Thymus (tissue), 11 donors: ENCODE measurements around the gene PSMA5. TPM values are rescaled to one million over a fixed set of nuclear protein-coding genes. Genes with fewer than 3 reads are reported as not detected.

Source experiments
- DNase-seq, 9 donors: peaks; one replicate each; pipeline ENCODE4 v3.0.0-alpha.2; 2013; ENCODE audit warnings: low spot score in 9 of 9, low read depth in 6 of 9, missing footprints in 1 of 9
- H3K27ac ChIP-seq, 2 donors: one replicate each; pipeline ENCODE4 v1.5.1; 2013; ENCODE audit warnings: control low read depth in 1 of 2, low read depth in 1 of 2, low read length in 1 of 2, mild to moderate bottlenecking in 1 of 2, moderate library complexity in 1 of 2
- H3K27me3 ChIP-seq, 2 donors: one replicate each; pipeline ENCODE4 v1.5.1; 2013; ENCODE audit warnings: low read length in 1 of 2; ENCODE audit not compliant: control insufficient read depth in 2 of 2, insufficient read depth in 1 of 2
- H3K36me3 ChIP-seq, 2 donors: one replicate each; pipeline ENCODE4 v1.5.1; 2013; ENCODE audit warnings: low read length in 1 of 2, mild to moderate bottlenecking in 1 of 2, moderate library complexity in 1 of 2; ENCODE audit not compliant: control insufficient read depth in 2 of 2, insufficient read depth in 2 of 2
- H3K4me1 ChIP-seq, 2 donors: one replicate each; pipeline ENCODE4 v1.5.1; 2013; ENCODE audit warnings: low read length in 2 of 2; ENCODE audit not compliant: control insufficient read depth in 2 of 2, insufficient read depth in 2 of 2
- H3K4me3 ChIP-seq, 2 donors: one replicate each; pipeline ENCODE4 v1.5.1; 2013; ENCODE audit warnings: low read length in 2 of 2, control low read depth in 1 of 2, mild to moderate bottlenecking in 1 of 2
- H3K9me3 ChIP-seq, 2 donors: one replicate each; pipeline ENCODE4 v1.5.1; 2013; ENCODE audit warnings: low read length in 1 of 2, mild to moderate bottlenecking in 1 of 2; ENCODE audit not compliant: control insufficient read depth in 2 of 2, insufficient read depth in 1 of 2
- WGBS: extraction: QIAGEN DNeasy Blood & Tissue Kit; methylation state at CpG from one replicate; pipeline ENCODE4 v1.1.7; 2013; 5-methylcytosine and 5-hydroxymethylcytosine counted together
- polyA plus RNA-seq: library from polyadenylated mRNA; stranded (reverse); fragments of 200-250 nt; gene quantifications from one replicate; pipeline ENCODE4 v1.2.3, GENCODE V29; 2013
- total RNA-seq: library from RNA; stranded (reverse); fragments of 120-200 nt; gene quantifications from one replicate; pipeline ENCODE4 v1.2.4, GENCODE V29; 2013
- donor health status: healthy.

PSMA5 gene
- total and polyA plus RNA-seq, 2 donors = 72.3 to 144 TPM

GRCh38 chr1:109371341-109371739 lies 54.9 kb downstream of the PSMA5 start:
- no peak for DNase-seq
- Histone ChIP-seq H3K4me1 (peaks cover 0 to 12% of the 10 kb centered on the region in 2 donors), H3K27me3 (no peaks in the 10 kb centered on the region), H3K9me3 (no peaks in the 10 kb centered on the region), H3K4me3 (no peak overlapping the region), H3K36me3 (no peaks in the 10 kb centered on the region), H3K27ac (no peak overlapping the region)
- WGBS = 91% methylated on average over 4 of the region's 4 CpGs

- Histone ChIP-seq H3K27me3 (no peaks in the 10 kb centered on the region), H3K9me3 (no peaks in the 10 kb centered on the region), H3K4me3 (no peak overlapping the region), H3K4me1 (peaks cover 0 to 12% of the 10 kb centered on the region in 2 donors), H3K27ac (peak overlapping the region in 1 of 2 donors; percentile 18), H3K36me3 (no peaks in the 10 kb centered on the region)
- no peak for DNase-seq
- WGBS = 13% methylated on average over 7 of the region's 7 CpGs
These were observed 55.4 kb downstream of the PSMA5 start for GRCh38 chr1:109370712-109371340.

GRCh38 chr1:109369167-109369746 lies 57.0 kb downstream of the PSMA5 start:
- WGBS = 82% methylated on average over 6 of the region's 6 CpGs
- H3K4me1 ChIP-seq = peaks cover 0 to 12% of the 10 kb centered on the region in 2 donors

GRCh38 chr1:109368464-109368863 lies 57.8 kb downstream of the PSMA5 start:
- H3K27me3 ChIP-seq = no peaks in the 10 kb centered on the region
- no peak overlapping the region for H3K4me3 ChIP-seq
- H3K36me3 ChIP-seq = no peaks in the 10 kb centered on the region
- peaks cover 0 to 11% of the 10 kb centered on the region in 2 donors for H3K4me1 ChIP-seq
- H3K27ac ChIP-seq = no peak overlapping the region
- DNase-seq = no peak
- no peaks in the 10 kb centered on the region for H3K9me3 ChIP-seq
- 98% methylated on average over 1 of the region's 1 CpG for WGBS

More at GRCh38 chr1:109369167-109369746, 57.0 kb downstream of the PSMA5 start:
- Histone ChIP-seq H3K4me3 (no peak overlapping the region), H3K27me3 (no peaks in the 10 kb centered on the region), H3K9me3 (no peaks in the 10 kb centered on the region), H3K36me3 (no peaks in the 10 kb centered on the region), H3K27ac (no peak overlapping the region)
- no peak for DNase-seq

GRCh38 chr1:109367626-109368025 lies 58.6 kb downstream of the PSMA5 start:
- 97% methylated on average over 3 of the region's 3 CpGs for WGBS

GRCh38 chr1:109365642-109366204 lies 60.5 kb downstream of the PSMA5 start:
- no peak for DNase-seq
- H3K4me3 ChIP-seq = no peak overlapping the region
- no peaks in the 10 kb centered on the region for H3K9me3 ChIP-seq
- no peak overlapping the region for H3K27ac ChIP-seq
- peaks cover 0 to 2% of the 10 kb centered on the region in 2 donors for H3K4me1 ChIP-seq
- no peaks in the 10 kb centered on the region for H3K27me3 ChIP-seq
- WGBS = 97% methylated on average over 2 of the region's 2 CpGs
- H3K36me3 ChIP-seq = no peaks in the 10 kb centered on the region

More at GRCh38 chr1:109367626-109368025, 58.6 kb downstream of the PSMA5 start:
- Histone ChIP-seq H3K4me3 (no peak overlapping the region), H3K27me3 (no peaks in the 10 kb centered on the region), H3K36me3 (no peaks in the 10 kb centered on the region), H3K9me3 (no peaks in the 10 kb centered on the region), H3K27ac (no peak overlapping the region), H3K4me1 (peaks cover 0 to 7% of the 10 kb centered on the region in 2 donors)
- DNase-seq = no peak

- Histone ChIP-seq H3K4me3 (no peak overlapping the region), H3K27me3 (no peaks in the 10 kb centered on the region), H3K27ac (no peak overlapping the region), H3K4me1 (no peaks in the 10 kb centered on the region), H3K9me3 (no peaks in the 10 kb centered on the region), H3K36me3 (no peaks in the 10 kb centered on the region)
- WGBS = 94% methylated on average over 1 of the region's 1 CpG
- DNase-seq = no peak
These were observed 64.6 kb downstream of the PSMA5 start for GRCh38 chr1:109361649-109362048.

GRCh38 chr1:109361069-109361468 lies 65.2 kb downstream of the PSMA5 start:
- no peak for DNase-seq
- no peaks in the 10 kb centered on the region for H3K27me3 ChIP-seq
- H3K4me1 ChIP-seq = no peaks in the 10 kb centered on the region
- no peak overlapping the region for H3K27ac ChIP-seq
- no peaks in the 10 kb centered on the region for H3K36me3 ChIP-seq
- no peaks in the 10 kb centered on the region for H3K9me3 ChIP-seq
- no peak overlapping the region for H3K4me3 ChIP-seq
- WGBS = 88% methylated on average over 2 of the region's 2 CpGs

GRCh38 chr1:109357616-109358015 lies 68.6 kb downstream of the PSMA5 start:
- Histone ChIP-seq H3K9me3 (no peaks in the 10 kb centered on the region), H3K36me3 (no peaks in the 10 kb centered on the region), H3K4me3 (no peak overlapping the region), H3K4me1 (no peaks in the 10 kb centered on the region), H3K27ac (no peak overlapping the region), H3K27me3 (no peaks in the 10 kb centered on the region)
- WGBS = 98% methylated on average over 1 of the region's 1 CpG
- DNase-seq = no peak
